Activated CD8-positive, alpha-beta T cell treated with anti-CD3 and anti-CD28 coated beads, Interleukin-2, amount 10 ng/mL, durations not matched to agents 7 days and 5 days (primary cell): ENCODE results near the gene HAPLN2. TPM values are rescaled to one million over a fixed set of nuclear protein-coding genes. Genes with fewer than 3 reads are reported as not detected.
A peak's percentile ranks its signal among the peaks of the same experiment; 100 is the strongest.

ENCODE experiments used
- ATAC-seq: fragments of 150-1000 bp; cut with Tn5 transposase; one replicate; pipeline ENCODE4 v1.10.0; 2021; ENCODE audit warnings: moderate library complexity
- CTCF ChIA-PET: fragments of 350-600 bp; sonication (Branson Sonifier 250); formaldehyde crosslinking; loops from one replicate; lab custom pipeline; 2021; ENCODE audit warnings: antibody characterized with exemption; lab: Charles Lee
- POLR2A ChIA-PET: fragments of 350-600 bp; sonication (Branson Sonifier 250); formaldehyde crosslinking; loops from one replicate; lab custom pipeline; 2021; ENCODE audit warnings: antibody characterized with exemption; lab: Charles Lee
- DNase-seq: peaks from one replicate; pipeline ENCODE4 v3.0.0-alpha.2; 2020
- H3K27ac Mint-ChIP-seq: one replicate; pipeline ENCODE4 v1.8.0; 2021; ENCODE audit warnings: mild to moderate bottlenecking, mixed read lengths
- H3K27me3 Mint-ChIP-seq: one replicate; pipeline ENCODE4 v1.8.0; 2021; ENCODE audit warnings: low read depth, mixed read lengths
- H3K36me3 Mint-ChIP-seq: one replicate; pipeline ENCODE4 v1.8.0; 2021; ENCODE audit warnings: low read depth, mixed read lengths
- H3K4me1 Mint-ChIP-seq: one replicate; pipeline ENCODE4 v1.8.0; 2021; ENCODE audit warnings: low read depth, mixed read lengths
- H3K4me3 Mint-ChIP-seq: one replicate; pipeline ENCODE4 v1.8.0; 2021; ENCODE audit warnings: mild to moderate bottlenecking, mixed read lengths
- H3K9me3 Mint-ChIP-seq: one replicate; pipeline ENCODE4 v1.8.0; 2022; ENCODE audit warnings: mixed read lengths; ENCODE audit not compliant: insufficient read depth
- total RNA-seq, 2 experiments: library from RNA; stranded (reverse); gene quantifications; one replicate each; pipeline ENCODE4 v1.2.3, GENCODE V29; 2021

HAPLN2 gene
- total RNA-seq, 2 experiments from 2014 or later = not detected

GRCh38 chr1:156638189-156638985 lies 19.2 kb downstream of the HAPLN2 start:
- CTCF ChIA-PET = interaction anchor here (0.9 to 1.9 kb wide), 3 partner anchors 10 to 40 kb away, joined by 3 to 7 read pairs (median 4); no protein-coding TSS in a partner anchor
- Mint-ChIP-seq H3K9me3 (no peaks in the 10 kb centered on the region), H3K27ac (no peak overlapping the region)

GRCh38 chr1:156639601-156640101 lies 20.4 kb downstream of the HAPLN2 start:
- H3K4me1 Mint-ChIP-seq = peaks cover 32% of the 10 kb centered on the region
- no peak overlapping the region for H3K4me3 Mint-ChIP-seq
- H3K9me3 Mint-ChIP-seq = no peaks in the 10 kb centered on the region
- peaks cover 75% of the 10 kb centered on the region for H3K27me3 Mint-ChIP-seq
- ChIA-PET POLR2A (no interaction called here), CTCF (interaction anchor here (0.7 to 2.4 kb wide), 7 partner anchors 9 to 39 kb away, joined by 3 to 11 read pairs (median 3); no protein-coding TSS in a partner anchor)
- ATAC-seq (no peak), DNase-seq (no peak)
- H3K27ac Mint-ChIP-seq = no peak overlapping the region
- no peaks in the 10 kb centered on the region for H3K36me3 Mint-ChIP-seq

More at GRCh38 chr1:156638189-156638985, 19.2 kb downstream of the HAPLN2 start:
- H3K4me1 Mint-ChIP-seq = peaks cover 19% of the 10 kb centered on the region
- POLR2A ChIA-PET = no interaction called here
- H3K27me3 Mint-ChIP-seq = peaks cover 76% of the 10 kb centered on the region
- no peaks in the 10 kb centered on the region for H3K36me3 Mint-ChIP-seq
- ATAC-seq = no peak
- no peak overlapping the region for H3K4me3 Mint-ChIP-seq
- DNase-seq = no peak

- no peak for DNase-seq
- ChIA-PET CTCF (interaction anchor here (1.1 to 5.6 kb wide), 6 partner anchors 14 to 255 kb away, joined by 3 to 36 read pairs (median 9); no protein-coding TSS in a partner anchor), POLR2A (interaction anchor here (0.6 kb wide), 2 partner anchors 33 to 1177 kb away, joined by 3 to 6 read pairs; no protein-coding TSS in a partner anchor)
- Mint-ChIP-seq H3K27me3 (peaks cover 79% of the 10 kb centered on the region), H3K9me3 (no peaks in the 10 kb centered on the region), H3K4me3 (no peak overlapping the region), H3K36me3 (no peaks in the 10 kb centered on the region), H3K27ac (no peak overlapping the region), H3K4me1 (peaks cover 37% of the 10 kb centered on the region)
- no peak for ATAC-seq
Measured at GRCh38 chr1:156640842-156641706, 21.9 kb downstream of the HAPLN2 start.

- ATAC-seq = peak; percentile 30
- ChIA-PET POLR2A (interaction anchor here (0.6 to 1.4 kb wide), 2 partner anchors 14 to 34 kb away, joined by 3 to 6 read pairs; no protein-coding TSS in a partner anchor), CTCF (interaction anchor here (1.3 to 5.6 kb wide), 5 partner anchors 14 to 256 kb away, joined by 4 to 52 read pairs (median 15); no protein-coding TSS in a partner anchor)
- peaks cover 37% of the 10 kb centered on the region for H3K4me1 Mint-ChIP-seq
- H3K27me3 Mint-ChIP-seq = peaks cover 77% of the 10 kb centered on the region
- H3K4me3 Mint-ChIP-seq = peak within 1 kb of the TSS; percentile 29
- H3K36me3 Mint-ChIP-seq = no peaks in the 10 kb centered on the region
- DNase-seq = no peak
- no peak within 1 kb of the TSS for H3K27ac Mint-ChIP-seq
- no peaks in the 10 kb centered on the region for H3K9me3 Mint-ChIP-seq
Measured at GRCh38 chr1:156641761-156642264, 22.6 kb downstream of the HAPLN2 start, which contains the start of gene BCAN. Gene BCAN (plus strand): TSS chr1:156642117. CDS start chr1:156646055, 3,938 bp downstream.

- Mint-ChIP-seq H3K9me3 (no peaks in the 10 kb centered on the region), H3K27ac (no peak overlapping the region), H3K36me3 (no peaks in the 10 kb centered on the region), H3K4me1 (peaks cover 37% of the 10 kb centered on the region), H3K27me3 (peaks cover 82% of the 10 kb centered on the region), H3K4me3 (peak overlapping the region; percentile 29)
- ChIA-PET CTCF (interaction anchor here (1.2 to 5.6 kb wide), 9 partner anchors 12 to 257 kb away, joined by 3 to 52 read pairs (median 20); no protein-coding TSS in a partner anchor), POLR2A (interaction anchor here (1.4 kb wide), 1 partner anchor 15 kb away, joined by 3 read pairs; no protein-coding TSS in a partner anchor)
- DNase-seq (no peak), ATAC-seq (no peak)
Measured at GRCh38 chr1:156642265-156643048, 23.2 kb downstream of the HAPLN2 start.

- DNase-seq = no peak
- Mint-ChIP-seq H3K27ac (peak overlapping the region; percentile 71), H3K36me3 (no peaks in the 10 kb centered on the region), H3K27me3 (peaks cover 83% of the 10 kb centered on the region), H3K4me3 (peak overlapping the region; percentile 32), H3K4me1 (peaks cover 37% of the 10 kb centered on the region), H3K9me3 (no peaks in the 10 kb centered on the region)
- peak; percentile 9 for ATAC-seq
- ChIA-PET CTCF (interaction anchor here (1.2 to 5.6 kb wide), 14 partner anchors 12 to 257 kb away, joined by 3 to 52 read pairs (median 10); no protein-coding TSS in a partner anchor), POLR2A (interaction anchor here (0.6 to 1.4 kb wide), 4 partner anchors 16 to 530 kb away, joined by 3 to 4 read pairs (median 3); no protein-coding TSS in a partner anchor)
Measured at GRCh38 chr1:156643049-156643777, 24.0 kb downstream of the HAPLN2 start.

- Mint-ChIP-seq H3K9me3 (no peaks in the 10 kb centered on the region), H3K27me3 (peaks cover 83% of the 10 kb centered on the region), H3K4me1 (peaks cover 37% of the 10 kb centered on the region), H3K4me3 (peak overlapping the region; percentile 32), H3K27ac (peak overlapping the region; percentile 71), H3K36me3 (no peaks in the 10 kb centered on the region)
- ChIA-PET POLR2A (interaction anchor here (0.6 to 1.2 kb wide), 2 partner anchors 18 to 43 kb away, joined by 3 to 4 read pairs; no protein-coding TSS in a partner anchor), CTCF (interaction anchor here (1.2 to 5.6 kb wide), 14 partner anchors 11 to 258 kb away, joined by 3 to 52 read pairs (median 10); no protein-coding TSS in a partner anchor)
- ATAC-seq (peak; percentile 91), DNase-seq (peak; percentile 83)
Measured at GRCh38 chr1:156643778-156644092, 24.5 kb downstream of the HAPLN2 start.

- POLR2A ChIA-PET = interaction anchor here (1.2 kb wide), 1 partner anchor 44 kb away, joined by 4 read pairs; no protein-coding TSS in a partner anchor
- peak; percentile 21 for ATAC-seq
- H3K4me1 Mint-ChIP-seq = peaks cover 37% of the 10 kb centered on the region
Measured at GRCh38 chr1:156644146-156644545, 24.9 kb downstream of the HAPLN2 start.

GRCh38 chr1:156644640-156645039 lies 25.4 kb downstream of the HAPLN2 start:
- ChIA-PET CTCF (interaction anchor here (0.7 to 5.6 kb wide), 10 partner anchors 11 to 163 kb away, joined by 3 to 52 read pairs (median 20); no protein-coding TSS in a partner anchor), POLR2A (no interaction called here)
- H3K27me3 Mint-ChIP-seq = peaks cover 81% of the 10 kb centered on the region
- H3K4me3 Mint-ChIP-seq = no peak overlapping the region
- no peak for ATAC-seq
- no peak for DNase-seq
- H3K36me3 Mint-ChIP-seq = no peaks in the 10 kb centered on the region
- no peaks in the 10 kb centered on the region for H3K9me3 Mint-ChIP-seq
- no peak overlapping the region for H3K27ac Mint-ChIP-seq
- H3K4me1 Mint-ChIP-seq = peaks cover 37% of the 10 kb centered on the region

More at GRCh38 chr1:156644146-156644545, 24.9 kb downstream of the HAPLN2 start:
- CTCF ChIA-PET = interaction anchor here (0.7 to 5.6 kb wide), 14 partner anchors 11 to 258 kb away, joined by 3 to 52 read pairs (median 10); no protein-coding TSS in a partner anchor
- Mint-ChIP-seq H3K27me3 (peaks cover 83% of the 10 kb centered on the region), H3K27ac (no peak overlapping the region), H3K36me3 (no peaks in the 10 kb centered on the region), H3K4me3 (no peak overlapping the region), H3K9me3 (no peaks in the 10 kb centered on the region)
- no peak for DNase-seq
